H9 (cell line): ENCODE data around the gene NPY5R. TPM values are rescaled to one million over a fixed set of nuclear protein-coding genes. Genes with fewer than 3 reads are reported as not detected.

Experiments used
- DNase-seq: peaks from one replicate; pipeline ENCODE4 v3.0.0-alpha.2; 2017
- H2AFZ ChIP-seq: one replicate; pipeline ENCODE4 v1.6.1; 2013; ENCODE audit warnings: mild to moderate bottlenecking, low read length, control low read depth, moderate library complexity
- H2AK5ac ChIP-seq: 2 replicates; pipeline ENCODE4 v1.6.1; 2013; ENCODE audit warnings: low read length, control low read depth, mixed read lengths; ENCODE audit not compliant: insufficient read length
- H2BK120ac ChIP-seq: one replicate; pipeline ENCODE4 v1.6.1; 2013; ENCODE audit warnings: low read depth, mild to moderate bottlenecking, low read length, control low read depth, inconsistent platforms; ENCODE audit not compliant: poor library complexity, severe bottlenecking
- H2BK12ac ChIP-seq: 2 replicates; pipeline ENCODE4 v1.6.1; 2013; ENCODE audit warnings: low read length, control low read depth, mixed read lengths, low read depth; ENCODE audit not compliant: insufficient read length
- H2BK15ac ChIP-seq: 2 replicates; pipeline ENCODE4 v1.6.1; 2013; ENCODE audit warnings: low read depth, low read length, control low read depth
- H2BK20ac ChIP-seq: one replicate; pipeline ENCODE4 v1.6.1; 2013; ENCODE audit warnings: low read depth, mild to moderate bottlenecking, low read length, control low read depth, inconsistent platforms; ENCODE audit not compliant: poor library complexity, severe bottlenecking
- H2BK5ac ChIP-seq: 2 replicates; pipeline ENCODE4 v1.6.1; 2013; ENCODE audit warnings: low read length, control low read depth, mixed read lengths; ENCODE audit not compliant: insufficient read length
- H3K14ac ChIP-seq: 2 replicates; pipeline ENCODE4 v1.6.1; 2013; ENCODE audit warnings: low read length, control low read depth; ENCODE audit not compliant: insufficient read depth
- H3K18ac ChIP-seq: 2 replicates; pipeline ENCODE4 v1.6.1; 2013; ENCODE audit warnings: low read depth, mild to moderate bottlenecking, mixed read lengths, low read length, control low read depth; ENCODE audit not compliant: insufficient read length
- H3K23ac ChIP-seq: 2 replicates; pipeline ENCODE4 v1.6.1; 2013; ENCODE audit warnings: low read length, control low read depth, mixed read lengths, low read depth; ENCODE audit not compliant: insufficient read length
- H3K23me2 ChIP-seq: 2 replicates; pipeline ENCODE4 v1.6.1; 2013; ENCODE audit warnings: low read depth, mild to moderate bottlenecking, mixed read lengths, low read length, control low read depth; ENCODE audit not compliant: insufficient read length, poor library complexity, severe bottlenecking
- H3K27ac ChIP-seq: 2 replicates; pipeline ENCODE4 v1.5.1; 2013; ENCODE audit warnings: low read length, control low read depth, mixed read lengths, low read depth; ENCODE audit not compliant: insufficient read length
- H3K27me3 ChIP-seq: 2 replicates; pipeline ENCODE4 v1.6.1; 2013; ENCODE audit warnings: low read length, control low read depth, inconsistent platforms; ENCODE audit not compliant: insufficient read depth
- H3K4ac ChIP-seq: 2 replicates; pipeline ENCODE4 v1.6.1; 2013; ENCODE audit warnings: low read depth, mild to moderate bottlenecking, control low read depth, inconsistent platforms, low read length, moderate library complexity
- H3K4me1 ChIP-seq: 2 replicates; pipeline ENCODE4 v1.6.1; 2013; ENCODE audit warnings: low read length, control low read depth, inconsistent platforms; ENCODE audit not compliant: insufficient read depth
- H3K4me2 ChIP-seq: 2 replicates; pipeline ENCODE4 v1.6.1; 2013; ENCODE audit warnings: low read length, control low read depth, mixed read lengths; ENCODE audit not compliant: insufficient read length, insufficient read depth
- H3K56ac ChIP-seq: 2 replicates; pipeline ENCODE4 v1.6.1; 2013; ENCODE audit warnings: low read depth, mild to moderate bottlenecking, mixed read lengths, low read length, control low read depth; ENCODE audit not compliant: insufficient read length
- H3K79me1 ChIP-seq: 2 replicates; pipeline ENCODE4 v1.6.1; 2013; ENCODE audit warnings: low read depth, mild to moderate bottlenecking, moderate library complexity, low read length, control low read depth, inconsistent platforms; ENCODE audit not compliant: insufficient read depth, poor library complexity, severe bottlenecking
- H3K79me2 ChIP-seq: 2 replicates; pipeline ENCODE4 v1.6.1; 2013; ENCODE audit warnings: low read length, control low read depth, inconsistent platforms; ENCODE audit not compliant: insufficient read depth
- H3K9ac ChIP-seq: 2 replicates; pipeline ENCODE4 v1.6.1; 2013; ENCODE audit warnings: low read length, control low read depth, mixed read lengths; ENCODE audit not compliant: insufficient read length; ENCODE audit errors: extremely low read depth
- H3K9me3 ChIP-seq: one replicate; pipeline ENCODE4 v1.6.1; 2013; ENCODE audit warnings: low read depth, low read length, inconsistent platforms; ENCODE audit not compliant: control insufficient read depth
- H3T11ph ChIP-seq: one replicate; pipeline ENCODE4 v1.6.1; 2013; ENCODE audit warnings: mild to moderate bottlenecking, low read length, control low read depth, inconsistent platforms
- H4K20me1 ChIP-seq: one replicate; pipeline ENCODE4 v1.6.1; 2013; ENCODE audit not compliant: control insufficient read depth, insufficient read length, insufficient read depth
- H4K5ac ChIP-seq: 2 replicates; pipeline ENCODE4 v1.6.1; 2013; ENCODE audit warnings: low read depth, mild to moderate bottlenecking, mixed read lengths, low read length, control low read depth; ENCODE audit not compliant: insufficient read length
- H4K8ac ChIP-seq: replicated peaks from 2 replicates; pipeline ENCODE4 v1.6.1; 2013; ENCODE audit warnings: low read length, control low read depth, mixed read lengths, low read depth; ENCODE audit not compliant: insufficient read length
- H4K91ac ChIP-seq: 2 replicates; pipeline ENCODE4 v1.6.1; 2013; ENCODE audit warnings: low read depth, mild to moderate bottlenecking, moderate library complexity, mixed read lengths, low read length, control low read depth; ENCODE audit not compliant: insufficient read length
- H3K27ac Mint-ChIP-seq, 3 experiments: 2 replicates in 2 of 3; 3 replicates in 1 of 3; pipeline ENCODE4 v1.8.0; 2020 to 2021; ENCODE audit warnings: mixed read lengths in 3 of 3, mild to moderate bottlenecking in 1 of 3, moderate library complexity in 1 of 3
- H3K27me3 Mint-ChIP-seq: 2 replicates; pipeline ENCODE4 v1.8.0; 2021; ENCODE audit warnings: low read depth, mild to moderate bottlenecking, moderate library complexity, mixed read lengths
- H3K36me3 Mint-ChIP-seq, 3 experiments: 2 replicates in 2 of 3; 3 replicates in 1 of 3; pipeline ENCODE4 v1.8.0; 2020 to 2021; ENCODE audit warnings: low read depth in 3 of 3, mixed read lengths in 3 of 3; ENCODE audit not compliant: insufficient read depth in 1 of 3
- H3K4me1 Mint-ChIP-seq, 2 experiments: 2 replicates each; pipeline ENCODE4 v1.8.0; 2020; ENCODE audit warnings: mixed read lengths in 2 of 2
- H3K4me3 Mint-ChIP-seq, 2 experiments: 2 replicates in 1 of 2; 3 replicates in 1 of 2; pipeline ENCODE4 v1.8.0; 2020 to 2021; ENCODE audit warnings: mild to moderate bottlenecking in 2 of 2, mixed read lengths in 2 of 2, moderate library complexity in 1 of 2
- H3K9me3 Mint-ChIP-seq, 2 experiments: 2 replicates in 1 of 2; 3 replicates in 1 of 2; pipeline ENCODE4 v1.8.0; 2020; ENCODE audit warnings: mild to moderate bottlenecking in 2 of 2, mixed read lengths in 2 of 2, moderate library complexity in 1 of 2
- WGBS: extraction: QIAGEN DNeasy Blood & Tissue Kit; methylation state at CpG from one replicate; pipeline ENCODE4 v1.1.7; 2013; ENCODE audit warnings: missing lambda C conversion rate, low lambda C conversion rate, mixed read lengths; ENCODE audit not compliant: insufficient read length; ENCODE audit errors: extremely low coverage; 5-methylcytosine and 5-hydroxymethylcytosine counted together
- total RNA-seq: library from RNA; stranded (reverse); gene quantifications from 2 replicates; pipeline ENCODE4 v1.2.1, GENCODE V29; 2021
- TF ChIP-seq, protein P1 (sequence below): fragments of 200-600 bp; sonication (generic); conservative IDR thresholded peaks from 3 replicates; pipeline ENCODE4 v1.8.0; 2021; ENCODE audit warnings: antibody characterized with exemption, mild to moderate bottlenecking

NPY5R gene
- total RNA-seq, 1 experiment from 2014 or later: 4.2 TPM

DNA sequence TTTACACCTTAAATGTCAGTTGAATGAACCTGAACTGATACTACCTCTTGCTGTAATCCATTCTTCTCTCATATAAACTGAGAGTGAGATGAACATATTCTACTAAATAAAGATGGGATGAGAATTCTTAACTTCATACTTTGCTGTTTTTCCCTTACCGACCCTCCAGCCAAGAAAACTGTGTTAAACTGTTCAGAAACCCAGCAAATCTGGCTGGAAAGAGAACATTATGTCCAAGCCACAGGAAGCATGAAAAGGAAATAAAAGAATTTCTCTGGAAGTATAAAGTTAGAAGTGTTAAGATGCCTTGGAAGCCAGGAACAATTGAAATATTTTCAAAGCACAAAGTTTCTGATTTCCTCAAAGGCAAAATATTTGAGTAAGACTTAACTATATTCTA, 34.2 kb upstream of the NPY5R start:
- Histone ChIP-seq H3K23ac (no peak overlapping the region), H4K8ac (no peak overlapping the region), H2AK5ac (no peak overlapping the region), H3K4me2 (no peak overlapping the region), H3K27ac (no peak overlapping the region), H3K27me3 (no peaks in the 10 kb centered on the region), H2AFZ (no peak overlapping the region), H3T11ph (no peak overlapping the region), H3K56ac (no peak overlapping the region), H4K20me1 (no peaks in the 10 kb centered on the region), H3K9ac (no peak overlapping the region), H3K9me3 (no peaks in the 10 kb centered on the region), H3K79me2 (no peaks in the 10 kb centered on the region), H2BK5ac (no peak overlapping the region), H2BK20ac (no peak overlapping the region), H3K23me2 (no peaks in the 10 kb centered on the region), H2BK12ac (no peak overlapping the region), H2BK120ac (no peak overlapping the region), H4K5ac (no peak overlapping the region), H2BK15ac (no peak overlapping the region), H3K4me1 (no peaks in the 10 kb centered on the region), H3K18ac (no peak overlapping the region), H3K79me1 (no peaks in the 10 kb centered on the region), H4K91ac (no peak overlapping the region), H3K4ac (no peak overlapping the region), H3K14ac (no peak overlapping the region)
- TF ChIP-seq, protein P1, sequence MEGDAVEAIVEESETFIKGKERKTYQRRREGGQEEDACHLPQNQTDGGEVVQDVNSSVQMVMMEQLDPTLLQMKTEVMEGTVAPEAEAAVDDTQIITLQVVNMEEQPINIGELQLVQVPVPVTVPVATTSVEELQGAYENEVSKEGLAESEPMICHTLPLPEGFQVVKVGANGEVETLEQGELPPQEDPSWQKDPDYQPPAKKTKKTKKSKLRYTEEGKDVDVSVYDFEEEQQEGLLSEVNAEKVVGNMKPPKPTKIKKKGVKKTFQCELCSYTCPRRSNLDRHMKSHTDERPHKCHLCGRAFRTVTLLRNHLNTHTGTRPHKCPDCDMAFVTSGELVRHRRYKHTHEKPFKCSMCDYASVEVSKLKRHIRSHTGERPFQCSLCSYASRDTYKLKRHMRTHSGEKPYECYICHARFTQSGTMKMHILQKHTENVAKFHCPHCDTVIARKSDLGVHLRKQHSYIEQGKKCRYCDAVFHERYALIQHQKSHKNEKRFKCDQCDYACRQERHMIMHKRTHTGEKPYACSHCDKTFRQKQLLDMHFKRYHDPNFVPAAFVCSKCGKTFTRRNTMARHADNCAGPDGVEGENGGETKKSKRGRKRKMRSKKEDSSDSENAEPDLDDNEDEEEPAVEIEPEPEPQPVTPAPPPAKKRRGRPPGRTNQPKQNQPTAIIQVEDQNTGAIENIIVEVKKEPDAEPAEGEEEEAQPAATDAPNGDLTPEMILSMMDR: no peak
- Mint-ChIP-seq H3K4me1 (no peaks in the 10 kb centered on the region), H3K36me3 (peaks cover 0 to 3% (median 0%) of the 10 kb centered on the region in 3 experiments; a peak in 2 of 7 replicates), H3K27me3 (no peaks in the 10 kb centered on the region; the same call in 1 of the 2 replicates), H3K9me3 (peaks cover 5 to 7% of the 10 kb centered on the region in 2 experiments), H3K4me3 (no peak overlapping the region), H3K27ac (no peak overlapping the region)
- DNase-seq: no peak
- WGBS: no CpG with 5 or more reads among the region's 1 CpG
